Heart left ventricle (tissue), 16 donors: ENCODE measurements around the gene CRMP1. TPM values are rescaled to one million over a fixed set of nuclear protein-coding genes. Genes with fewer than 3 reads are reported as not detected.
"Not testable (repeated sequence)": the region's sequence is repeated elsewhere in the genome, so short reads cannot be mapped to it uniquely, and the experiment has no call there.

Experiments
- ATAC-seq, 4 donors: fragments of 200-7000 bp; cut with Tn5 transposase; one replicate each; pipeline ENCODE4 v1.9.1; 2020 to 2022; ENCODE audit warnings: moderate library complexity in 4 of 4, mild to moderate bottlenecking in 3 of 4, moderate number of reproducible peaks in 1 of 4
- DNase-seq, 5 donors: peaks; one replicate each; pipeline ENCODE4 v3.0.0-alpha.2; 2020
- H3K27ac ChIP-seq, 12 donors: fragments of 200-600 bp; sonication (generic) in 4 of 12; one replicate each; pipeline versions ENCODE4 v1.5.0 to v1.8.0; 2016 to 2022; ENCODE audit warnings: mild to moderate bottlenecking in 2 of 12
- H3K27me3 ChIP-seq, 9 donors: fragments of 200-600 bp; sonication (generic) in 2 of 9; one replicate each; pipeline versions ENCODE4 v1.5.1 to v1.8.0; 2016 to 2022; ENCODE audit warnings: mild to moderate bottlenecking in 3 of 9
- H3K36me3 ChIP-seq, 9 donors: fragments of 200-600 bp; sonication (generic) in 2 of 9; one replicate each; pipeline versions ENCODE4 v1.5.0 to v1.8.0; 2018 to 2022; ENCODE audit warnings: mild to moderate bottlenecking in 2 of 9
- H3K4me1 ChIP-seq, 12 donors: fragments of 200-600 bp; sonication (generic) in 4 of 12; one replicate each; pipeline versions ENCODE4 v1.5.0 to v1.8.0; 2016 to 2022; ENCODE audit warnings: mild to moderate bottlenecking in 3 of 12
- H3K4me3 ChIP-seq, 12 donors: fragments of 200-600 bp; sonication (generic) in 4 of 12; one replicate each; pipeline versions ENCODE4 v1.5.0 to v1.8.0; 2017 to 2022; ENCODE audit warnings: mild to moderate bottlenecking in 9 of 12, moderate library complexity in 4 of 12
- H3K9me3 ChIP-seq, 12 donors: fragments of 200-600 bp; sonication (generic) in 4 of 12; one replicate each; pipeline versions ENCODE4 v1.5.0 to v1.8.0; 2016 to 2022; ENCODE audit warnings: mild to moderate bottlenecking in 1 of 12
- CTCF ChIP-seq, 12 donors: fragments of 200-600 bp; sonication (generic) in 4 of 12; IDR thresholded peaks; one replicate each; pipeline versions ENCODE4 v1.5.0 to v1.8.0; 2018 to 2022; ENCODE audit warnings: antibody characterized with exemption in 12 of 12, mild to moderate bottlenecking in 5 of 12
- POLR2A ChIP-seq, 2 donors: fragments of 450-650 bp; IDR thresholded peaks; one replicate each; pipeline ENCODE4 v1.6.1; 2017; ENCODE audit warnings: antibody characterized with exemption in 2 of 2, mild to moderate bottlenecking in 2 of 2, moderate library complexity in 2 of 2
- WGBS, 4 donors: extraction: QIAGEN DNeasy Blood & Tissue Kit in 2 of 4; methylation state at CpG; one replicate each; pipeline versions ENCODE4 v1.1.5 to v1.1.7; 2013 to 2018; 5-methylcytosine and 5-hydroxymethylcytosine counted together
- intact Hi-C, 10 donors: fragments of 100-400 bp; cut with DNase I; formaldehyde crosslinking; loops; one replicate each; pipeline versions ENCODE4 v1.11.1 to v1.14.2; 2022
- polyA plus RNA-seq, 2 donors: library from polyadenylated mRNA; stranded (reverse); fragments of 200-250 nt; gene quantifications; one replicate each; pipeline ENCODE4 v1.2.3, GENCODE V29; 2013
- total RNA-seq, 9 donors: library from RNA; depleted of rRNA in 2 of 9; stranded (reverse); fragments of >200 nt in 2 of 9; fragmentation: NEBNext Ultra II Directional in 3 of 9; extraction: Animal tissue kit (Norgen Biotek cat#: 25700) in 3 of 9; gene quantifications; one replicate each; pipeline versions ENCODE4 v1.1.0 to v1.2.4, GENCODE V29; 2016 to 2023
- donor health status: ischemic (EF 13 %, LVEDD 7.1; RV severe dilation, severe dysfunction).
- donor health status: healthy with polysubstance abuse.
- donor health status: DM: no; HTN: yes; CAD: no.
- donor health status: DM: no; HTN: no; CAD: no.
- donor health status: ischemic (EF 25% LVEDD 6.9; RV normal size, moderate dysfunction).
- donor health status: ischemic (EF 25% LVEDD 5.7; RV mildly dilated, moderate dysfunction).
- donor health status: healthy.
- donor health status: DM: yes; HTN: yes; CAD: no.
- donor health status: ischemic (EF 35%, LVEDD 5.7; RV mildly dilated, moderate dysfunction).
- donor health status: nonischemic (EF 11% LVEDD 7.7; RV severe dilation, severe dysfunction).
- donor health status: DM: yes; HTN: yes; CAD: no.
- donor health status: PGD.
- donor health status: ischemic (EF 29% LVEDD 5.4; RV normal size, mild dysfunction).
- donor health status: nonischemic (EF 23%, LVEDD 6.1; RV moderate dilation, normal function).

CRMP1 gene
- total and polyA plus RNA-seq, 11 donors, result 0.34 to 2.4 (median 0.93) TPM

DNA sequence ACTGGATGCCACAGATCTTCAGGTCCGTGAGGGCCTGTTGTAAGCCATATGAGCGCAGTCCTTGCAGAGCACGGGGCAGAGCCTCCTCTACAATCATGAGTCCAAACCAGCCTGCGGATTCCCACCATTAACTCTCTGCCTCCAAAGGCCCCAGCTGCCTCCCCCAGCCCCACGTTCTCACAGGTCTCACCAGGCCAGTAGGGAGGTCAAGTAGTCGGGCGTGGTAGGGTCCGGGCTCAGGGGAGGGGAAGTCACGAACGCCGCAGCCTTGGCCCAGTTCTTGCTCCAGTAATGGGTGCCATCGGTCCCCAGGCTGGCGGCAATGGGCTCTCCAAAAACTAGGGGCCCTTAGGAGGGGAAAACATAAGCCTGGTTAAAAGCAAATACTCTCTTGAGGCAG lies 53.6 kb downstream of the CRMP1 start:
- Histone ChIP-seq H3K4me3 (peak overlapping the region in 3 of 12 donors; percentile 0 to 29 (median 25)), H3K4me1 (peaks cover 0 to 18% (median 9%) of the 10 kb centered on the region in 12 donors), H3K36me3 (no peaks in the 10 kb centered on the region), H3K9me3 (no peaks in the 10 kb centered on the region), H3K27ac (peak overlapping the region in 9 of 12 donors; percentile 19 to 70 (median 41)), H3K27me3 (no peaks in the 10 kb centered on the region)
- DNase-seq (no peak), ATAC-seq (no peak)
- intact Hi-C loops, result loop anchor here in 1 of 10 donors (10.0 kb wide), 1 partner anchor 135 kb away; no protein-coding TSS in a partner anchor
- WGBS, 4 donors, result 82 to 90% (median 86%) methylated on average over 11 to 13 of the region's 13 CpGs
- TF ChIP-seq CTCF (IDR thresholded peaks at IDR 0.05), result no peak
- TF ChIP-seq POLR2A (IDR thresholded peaks at IDR 0.05), result no peak

- not testable (repeated sequence) for ATAC-seq, H3K4me3 ChIP-seq, H3K36me3 ChIP-seq, H3K9me3 ChIP-seq, H3K27ac ChIP-seq, DNase-seq, H3K27me3 ChIP-seq
- WGBS, 4 donors, result 86 to 96% (median 91%) methylated on average over 6 of the region's 6 CpGs
- peaks cover 0 to 16% (median 9%) of the 10 kb centered on the region in 12 donors for H3K4me1 ChIP-seq
- intact Hi-C loops, result loop anchor here in 1 of 10 donors (10.0 kb wide), 1 partner anchor 137 kb away; no protein-coding TSS in a partner anchor
Observed at GRCh38 chr4:5837483-5837882, 55.4 kb downstream of the CRMP1 start.

DNA sequence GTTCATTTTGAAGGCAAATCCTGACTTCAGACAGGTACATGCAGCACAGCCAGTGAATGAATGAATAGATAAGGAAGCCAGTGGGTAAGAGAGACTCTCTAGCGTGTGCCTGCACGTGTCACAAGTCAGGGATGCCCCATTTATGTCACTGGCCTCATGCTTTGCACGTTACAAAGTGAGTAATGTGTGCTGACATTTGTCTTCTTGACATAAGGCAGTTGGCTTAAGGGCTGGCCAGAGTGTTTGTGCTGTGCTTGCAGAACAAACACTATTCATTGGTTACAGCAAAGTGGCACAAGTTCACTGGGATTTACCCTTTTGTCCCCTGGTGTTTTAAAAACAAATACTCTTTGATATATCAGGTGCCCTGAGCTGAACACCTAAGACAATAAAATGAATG lies 55.9 kb downstream of the CRMP1 start:
- Histone ChIP-seq H3K36me3 (no peaks in the 10 kb centered on the region), H3K27me3 (no peaks in the 10 kb centered on the region), H3K9me3 (no peaks in the 10 kb centered on the region), H3K27ac (no peak overlapping the region), H3K4me1 (peaks cover 0 to 16% (median 9%) of the 10 kb centered on the region in 12 donors), H3K4me3 (no peak overlapping the region)
- ATAC-seq (no peak), DNase-seq (no peak)
- intact Hi-C loops, result loop anchor here in 1 of 10 donors (10.0 kb wide), 1 partner anchor 138 kb away; no protein-coding TSS in a partner anchor
- TF ChIP-seq POLR2A (IDR thresholded peaks at IDR 0.05) (no peak), CTCF (IDR thresholded peaks at IDR 0.05) (no peak)
- 37 to 73% (median 55%) methylated on average over 3 of the region's 3 CpGs for WGBS, 4 donors

DNA sequence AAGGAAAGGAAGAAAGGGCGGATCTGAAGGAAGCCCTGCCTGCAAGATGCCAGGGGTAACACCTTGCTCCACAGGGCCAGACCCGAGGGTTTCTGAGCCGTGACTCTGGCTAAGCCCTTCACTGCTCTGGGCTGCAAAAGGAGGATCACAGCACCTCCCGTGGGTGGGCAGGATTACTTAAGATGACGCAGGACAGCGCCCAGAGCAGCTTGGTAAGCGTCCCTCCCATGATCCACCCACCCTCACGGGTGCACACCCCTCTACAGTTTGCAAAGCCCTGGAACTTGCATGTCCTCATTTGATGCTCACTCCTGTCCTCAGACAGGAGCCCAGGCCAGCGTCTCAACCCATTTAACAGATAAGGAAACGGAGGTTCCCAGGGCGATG lies 64.9 kb downstream of the CRMP1 start:
- DNase-seq, result no peak
- H3K27ac ChIP-seq, result no peak overlapping the region
- H3K9me3 ChIP-seq, result no peaks in the 10 kb centered on the region
- no peaks in the 10 kb centered on the region for H3K27me3 ChIP-seq
- H3K4me3 ChIP-seq, result no peak overlapping the region
- peaks cover 0 to 19% (median 12%) of the 10 kb centered on the region in 12 donors for H3K4me1 ChIP-seq
- no peak for TF ChIP-seq POLR2A (IDR thresholded peaks at IDR 0.05)
- no peak for TF ChIP-seq CTCF (IDR thresholded peaks at IDR 0.05)
- intact Hi-C loops, result loop anchor here in 3 of 10 donors (10.0 kb wide), 1 partner anchor 147 kb away; no protein-coding TSS in a partner anchor
- WGBS, 4 donors, result 74 to 78% (median 75%) methylated on average over 9 to 11 of the region's 11 CpGs
- peaks cover 0 to 5% (median 0%) of the 10 kb centered on the region in 9 donors for H3K36me3 ChIP-seq
- ATAC-seq, result peak in 3 of 4 donors; percentile 16 to 40 (median 36)
